SU-DHL-6 (cell line): ENCODE measurements around the gene STK40.

ENCODE experiments used
- H2AFZ ChIP-seq: fragments of 200-600 bp; sonication (generic); 2 replicates; pipeline ENCODE4 v1.6.1; 2014; ENCODE audit warnings: low read depth, mild to moderate bottlenecking, moderate library complexity, mixed read lengths, antibody characterized with exemption, low read length; ENCODE audit not compliant: severe bottlenecking
- H3F3A ChIP-seq: fragments of 200-600 bp; shearing (Covaris generic); 2 replicates; pipeline ENCODE4 v1.6.0; 2016; ENCODE audit warnings: antibody characterized with exemption, mild to moderate bottlenecking; ENCODE audit not compliant: insufficient read depth
- H3K27ac ChIP-seq: fragments of 200-600 bp; sonication (generic); 2 replicates; pipeline ENCODE4 v1.5.1; 2016; ENCODE audit warnings: low read depth, mild to moderate bottlenecking, low read length, moderate library complexity, mixed read lengths
- H3K27me3 ChIP-seq: fragments of 200-600 bp; sonication (generic), shearing (Covaris generic); 2 replicates; pipeline ENCODE4 v1.6.0; 2014; ENCODE audit warnings: mild to moderate bottlenecking, low read length
- H3K36me3 ChIP-seq: fragments of 200-600 bp; sonication (generic); 2 replicates; pipeline ENCODE4 v1.6.1; 2014; ENCODE audit warnings: mild to moderate bottlenecking, low read length, mixed read lengths
- H3K4me2 ChIP-seq: fragments of 300-600, 200-600 bp; shearing (Covaris generic), sonication (generic); 2 replicates; pipeline ENCODE4 v1.6.0; 2014; ENCODE audit warnings: low read length, low read depth, mild to moderate bottlenecking; ENCODE audit not compliant: poor library complexity, severe bottlenecking
- H3K4me3 ChIP-seq: fragments of 200-600 bp; sonication (generic); 2 replicates; pipeline ENCODE4 v1.5.1; 2014; ENCODE audit warnings: antibody characterized with exemption, low read length, mild to moderate bottlenecking, mixed read lengths; ENCODE audit not compliant: insufficient read depth, poor library complexity, severe bottlenecking
- H3K79me2 ChIP-seq: fragments of 200-600 bp; sonication (generic); 2 replicates; pipeline ENCODE4 v1.6.1; 2014; ENCODE audit warnings: mild to moderate bottlenecking, low read length, moderate library complexity; ENCODE audit not compliant: insufficient read depth
- H3K9ac ChIP-seq: fragments of 200-600 bp; sonication (generic); 2 replicates; pipeline ENCODE4 v1.7.0; 2014; ENCODE audit warnings: mild to moderate bottlenecking, low read length
- H3K9me2 ChIP-seq: fragments of 200-600 bp; sonication (generic); replicated peaks from 2 replicates; pipeline ENCODE4 v1.6.1; 2014; ENCODE audit warnings: low read length; ENCODE audit not compliant: insufficient read depth
- H3K9me3 ChIP-seq: fragments of 200-600 bp; sonication (generic); 2 replicates; pipeline ENCODE4 v1.6.1; 2014; ENCODE audit warnings: low read length, mixed read lengths; ENCODE audit not compliant: insufficient read depth
- H4K20me1 ChIP-seq: fragments of 200-600 bp; sonication (generic); 2 replicates; pipeline ENCODE4 v1.6.1; 2014; ENCODE audit warnings: low read depth, mild to moderate bottlenecking, antibody characterized with exemption, low read length, moderate library complexity, mixed read lengths
- EZH2phosphoT487 ChIP-seq: fragments of 200-600 bp; sonication (generic), shearing (Covaris generic); conservative IDR thresholded peaks from 2 replicates; pipeline ENCODE4 v1.6.1; 2018; ENCODE audit warnings: mild to moderate bottlenecking, antibody characterized with exemption, low read length, moderate library complexity, mixed read lengths
- TF ChIP-seq, protein P1 (sequence below): fragments of 200-600 bp; sonication (generic); IDR thresholded peaks from one replicate; pipeline ENCODE4 v1.5.1; 2017; ENCODE audit warnings: antibody characterized with exemption, mild to moderate bottlenecking, low read length, moderate library complexity; ENCODE audit not compliant: insufficient read depth, poor library complexity, severe bottlenecking

The STK40 gene

DNA sequence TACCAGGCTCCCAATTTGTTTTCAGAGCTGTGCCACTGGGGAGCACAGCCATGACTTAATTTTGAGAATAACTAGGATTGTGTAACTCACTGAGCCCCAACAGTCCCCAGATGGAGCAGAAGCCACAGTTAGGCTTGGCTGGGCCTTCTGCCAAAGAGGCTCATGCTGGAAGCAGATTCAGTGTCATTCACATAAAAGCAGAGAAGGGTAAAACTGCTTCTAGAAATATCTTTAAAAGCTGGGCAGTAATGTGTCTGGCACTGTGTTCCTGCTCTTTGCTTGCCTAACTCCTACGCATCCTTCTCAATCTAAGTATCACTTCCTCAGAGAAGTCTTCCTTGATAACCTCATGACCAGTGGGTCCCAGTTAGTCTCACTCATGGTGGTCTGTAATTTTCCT, 20.3 kb downstream of the STK40 start:
- Histone ChIP-seq H2AFZ (no peak overlapping the region), H3K27ac (no peak overlapping the region), H3K9ac (no peak overlapping the region), H4K20me1 (no peaks in the 10 kb centered on the region), H3K79me2 (peaks cover 33% of the 10 kb centered on the region), H3K4me3 (no peak overlapping the region), H3K36me3 (no peaks in the 10 kb centered on the region), H3K9me3 (no peaks in the 10 kb centered on the region), H3K27me3 (no peaks in the 10 kb centered on the region), H3K9me2 (no peaks in the 10 kb centered on the region), H3K4me2 (no peak overlapping the region), H3F3A (peaks cover 10% of the 10 kb centered on the region)
- TF ChIP-seq EZH2phosphoT487 = no peak
- TF ChIP-seq, protein P1, sequence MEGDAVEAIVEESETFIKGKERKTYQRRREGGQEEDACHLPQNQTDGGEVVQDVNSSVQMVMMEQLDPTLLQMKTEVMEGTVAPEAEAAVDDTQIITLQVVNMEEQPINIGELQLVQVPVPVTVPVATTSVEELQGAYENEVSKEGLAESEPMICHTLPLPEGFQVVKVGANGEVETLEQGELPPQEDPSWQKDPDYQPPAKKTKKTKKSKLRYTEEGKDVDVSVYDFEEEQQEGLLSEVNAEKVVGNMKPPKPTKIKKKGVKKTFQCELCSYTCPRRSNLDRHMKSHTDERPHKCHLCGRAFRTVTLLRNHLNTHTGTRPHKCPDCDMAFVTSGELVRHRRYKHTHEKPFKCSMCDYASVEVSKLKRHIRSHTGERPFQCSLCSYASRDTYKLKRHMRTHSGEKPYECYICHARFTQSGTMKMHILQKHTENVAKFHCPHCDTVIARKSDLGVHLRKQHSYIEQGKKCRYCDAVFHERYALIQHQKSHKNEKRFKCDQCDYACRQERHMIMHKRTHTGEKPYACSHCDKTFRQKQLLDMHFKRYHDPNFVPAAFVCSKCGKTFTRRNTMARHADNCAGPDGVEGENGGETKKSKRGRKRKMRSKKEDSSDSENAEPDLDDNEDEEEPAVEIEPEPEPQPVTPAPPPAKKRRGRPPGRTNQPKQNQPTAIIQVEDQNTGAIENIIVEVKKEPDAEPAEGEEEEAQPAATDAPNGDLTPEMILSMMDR = no peak

DNA sequence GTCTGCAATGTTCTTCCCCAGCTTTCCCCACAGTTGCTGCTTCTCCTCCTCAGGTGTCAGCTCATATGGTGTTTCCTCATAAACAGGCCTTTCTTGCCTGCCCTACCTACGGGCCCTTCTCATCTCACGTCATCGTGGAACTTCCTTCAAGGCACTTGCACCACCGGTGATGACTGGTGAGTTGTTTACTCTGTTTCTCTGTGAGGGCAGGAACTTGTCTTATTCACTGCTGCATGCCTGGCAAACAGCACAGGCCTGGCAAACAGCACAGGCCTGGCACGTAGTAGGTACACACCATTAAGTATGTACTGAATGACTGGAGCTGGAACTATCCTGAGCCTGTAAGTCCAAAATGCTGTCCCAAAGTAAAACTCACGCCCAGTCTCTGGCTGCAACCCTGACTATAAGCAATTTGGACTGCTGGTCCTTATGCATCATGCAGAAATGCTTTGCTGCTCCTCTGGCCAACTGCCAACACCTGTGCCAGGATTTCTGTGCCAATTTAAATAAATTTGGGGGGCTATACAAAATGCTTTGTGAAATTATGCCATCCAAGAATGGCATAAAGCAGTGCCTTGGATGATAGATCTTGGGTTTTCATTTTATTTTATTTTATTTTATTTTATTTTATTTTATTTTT, 25.7 kb downstream of the STK40 start:
- Histone ChIP-seq H3K9ac (no peak overlapping the region), H2AFZ (no peak overlapping the region), H3K79me2 (peaks cover 4% of the 10 kb centered on the region; the same call in 1 of the 2 replicates), H3K27ac (no peak overlapping the region), H4K20me1 (no peaks in the 10 kb centered on the region), H3F3A (no peaks in the 10 kb centered on the region), H3K27me3 (no peaks in the 10 kb centered on the region), H3K36me3 (no peaks in the 10 kb centered on the region), H3K9me2 (no peaks in the 10 kb centered on the region), H3K4me2 (no peak overlapping the region), H3K4me3 (no peak overlapping the region), H3K9me3 (no peaks in the 10 kb centered on the region)
- TF ChIP-seq EZH2phosphoT487 = no peak
- TF ChIP-seq, protein P1 = no peak

DNA sequence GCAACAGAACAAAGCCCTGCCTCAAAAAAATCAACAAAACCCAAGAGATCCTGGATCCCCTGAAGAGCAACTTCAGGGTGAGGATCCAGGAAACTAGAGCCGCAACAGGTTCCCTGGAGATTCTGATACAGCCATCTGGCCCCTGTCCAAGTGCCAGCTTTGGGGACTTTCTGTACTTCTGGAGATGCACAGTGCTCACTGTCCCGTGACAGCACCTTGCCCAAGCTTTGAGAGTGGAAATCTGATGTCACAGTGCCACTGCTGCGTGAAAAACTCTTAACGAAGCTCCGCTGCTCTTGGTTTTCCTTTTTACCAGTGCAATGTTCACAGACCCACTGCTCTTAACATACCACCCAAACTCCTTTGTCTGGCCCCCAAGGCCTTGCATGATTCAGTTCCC, 26.3 kb downstream of the STK40 start:
- no peak for TF ChIP-seq EZH2phosphoT487
- TF ChIP-seq, protein P1 = no peak
- no peak overlapping the region for H2AFZ ChIP-seq
- no peak overlapping the region for H3K4me3 ChIP-seq
- no peak overlapping the region for H3K9ac ChIP-seq
- H3K9me2 ChIP-seq = no peaks in the 10 kb centered on the region
- no peaks in the 10 kb centered on the region for H4K20me1 ChIP-seq
- no peaks in the 10 kb centered on the region for H3F3A ChIP-seq
- peaks cover 4% of the 10 kb centered on the region; the same call in 1 of the 2 replicates for H3K79me2 ChIP-seq
- H3K27me3 ChIP-seq = no peaks in the 10 kb centered on the region
- no peaks in the 10 kb centered on the region for H3K36me3 ChIP-seq
- no peak overlapping the region for H3K27ac ChIP-seq
- no peaks in the 10 kb centered on the region for H3K9me3 ChIP-seq
- H3K4me2 ChIP-seq = no peak overlapping the region
